C4-2B (cell line): ENCODE results near the gene CUEDC1.

Source experiments
- H3K27ac ChIP-seq: fragments of 450-650 bp; 2 replicates; pipeline ENCODE4 v1.5.1; 2017
- ZFX ChIP-seq: fragments of 450-650 bp; IDR thresholded peaks from 2 replicates; pipeline ENCODE4 v1.6.1; 2017
- TF ChIP-seq, protein P1 (sequence below): fragments of 450-650 bp; conservative IDR thresholded peaks from 2 replicates; pipeline ENCODE4 v1.5.1; 2017; ENCODE audit warnings: mild to moderate bottlenecking

Gene CUEDC1

DNA sequence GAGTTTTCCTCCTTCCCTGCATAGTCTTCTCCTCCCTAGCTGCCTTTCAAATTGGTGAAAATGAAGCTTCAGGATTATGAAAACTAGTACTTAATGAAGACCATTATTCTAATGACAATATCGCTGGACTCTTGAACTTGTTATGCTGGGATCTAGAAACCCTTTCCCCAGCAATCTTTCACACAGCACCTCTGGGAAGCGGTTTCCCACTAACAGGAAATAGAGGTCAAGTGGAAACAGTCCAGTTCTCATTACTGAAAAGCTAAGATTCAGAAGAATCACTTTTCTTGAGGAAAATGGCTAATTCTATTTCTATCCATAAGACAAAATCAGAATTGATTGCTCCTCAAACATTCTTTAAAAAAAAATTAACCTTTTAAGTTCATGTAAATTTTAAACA lies 34.8 kb upstream of the CUEDC1 start:
- no peak overlapping the region for H3K27ac ChIP-seq
- TF ChIP-seq, protein P1, sequence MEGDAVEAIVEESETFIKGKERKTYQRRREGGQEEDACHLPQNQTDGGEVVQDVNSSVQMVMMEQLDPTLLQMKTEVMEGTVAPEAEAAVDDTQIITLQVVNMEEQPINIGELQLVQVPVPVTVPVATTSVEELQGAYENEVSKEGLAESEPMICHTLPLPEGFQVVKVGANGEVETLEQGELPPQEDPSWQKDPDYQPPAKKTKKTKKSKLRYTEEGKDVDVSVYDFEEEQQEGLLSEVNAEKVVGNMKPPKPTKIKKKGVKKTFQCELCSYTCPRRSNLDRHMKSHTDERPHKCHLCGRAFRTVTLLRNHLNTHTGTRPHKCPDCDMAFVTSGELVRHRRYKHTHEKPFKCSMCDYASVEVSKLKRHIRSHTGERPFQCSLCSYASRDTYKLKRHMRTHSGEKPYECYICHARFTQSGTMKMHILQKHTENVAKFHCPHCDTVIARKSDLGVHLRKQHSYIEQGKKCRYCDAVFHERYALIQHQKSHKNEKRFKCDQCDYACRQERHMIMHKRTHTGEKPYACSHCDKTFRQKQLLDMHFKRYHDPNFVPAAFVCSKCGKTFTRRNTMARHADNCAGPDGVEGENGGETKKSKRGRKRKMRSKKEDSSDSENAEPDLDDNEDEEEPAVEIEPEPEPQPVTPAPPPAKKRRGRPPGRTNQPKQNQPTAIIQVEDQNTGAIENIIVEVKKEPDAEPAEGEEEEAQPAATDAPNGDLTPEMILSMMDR, result no peak
- TF ChIP-seq ZFX, result no peak

DNA sequence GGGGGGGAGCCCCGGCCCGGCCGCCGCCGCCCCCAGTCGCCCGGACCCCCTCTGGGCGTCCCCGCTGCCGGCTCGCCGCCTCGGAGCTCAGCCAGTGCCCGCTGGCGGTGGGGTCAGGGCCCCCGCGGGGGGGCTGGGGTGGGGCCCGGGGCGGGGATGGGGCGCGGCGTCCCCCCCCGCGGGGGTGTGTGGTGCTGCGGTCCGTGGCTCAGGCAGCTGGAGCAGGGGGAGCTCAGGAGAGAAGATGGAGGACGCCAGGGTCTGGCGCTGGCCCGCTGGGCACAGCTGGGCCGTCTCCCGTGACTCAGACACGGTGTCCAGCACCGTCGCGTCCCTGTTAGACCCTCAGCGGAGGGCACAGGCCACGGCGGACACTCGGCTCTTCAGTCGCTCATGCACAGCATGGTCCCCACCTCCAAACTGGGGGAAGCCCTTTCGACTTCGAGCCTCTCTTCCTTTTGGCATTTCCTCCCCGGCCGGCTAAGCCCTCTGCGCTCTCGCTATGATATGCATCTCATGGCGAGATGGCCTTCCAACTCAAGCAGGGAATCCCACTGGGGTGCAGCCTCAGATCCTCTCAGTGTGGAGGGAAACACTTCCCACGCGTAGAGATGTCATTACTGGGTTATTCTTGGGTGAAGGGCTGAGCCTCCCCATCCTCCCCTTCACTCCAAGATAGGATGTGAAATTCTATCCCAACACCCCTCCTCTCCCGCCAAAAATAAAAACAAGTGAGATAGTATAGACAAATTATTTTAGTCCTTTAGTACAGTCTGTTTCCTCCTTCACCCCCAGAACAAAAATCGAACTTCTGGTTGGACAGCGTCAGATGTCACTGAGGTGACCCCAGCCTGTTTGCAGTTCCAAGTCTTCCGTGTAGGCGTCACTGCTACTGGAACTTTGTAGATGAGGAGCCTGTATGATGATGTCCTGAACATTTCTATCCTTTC lies 33.4 kb upstream of the CUEDC1 start:
- peak overlapping the region; percentile 90 for H3K27ac ChIP-seq
- no peak for TF ChIP-seq ZFX
- TF ChIP-seq, protein P1, result peak; percentile 21

DNA sequence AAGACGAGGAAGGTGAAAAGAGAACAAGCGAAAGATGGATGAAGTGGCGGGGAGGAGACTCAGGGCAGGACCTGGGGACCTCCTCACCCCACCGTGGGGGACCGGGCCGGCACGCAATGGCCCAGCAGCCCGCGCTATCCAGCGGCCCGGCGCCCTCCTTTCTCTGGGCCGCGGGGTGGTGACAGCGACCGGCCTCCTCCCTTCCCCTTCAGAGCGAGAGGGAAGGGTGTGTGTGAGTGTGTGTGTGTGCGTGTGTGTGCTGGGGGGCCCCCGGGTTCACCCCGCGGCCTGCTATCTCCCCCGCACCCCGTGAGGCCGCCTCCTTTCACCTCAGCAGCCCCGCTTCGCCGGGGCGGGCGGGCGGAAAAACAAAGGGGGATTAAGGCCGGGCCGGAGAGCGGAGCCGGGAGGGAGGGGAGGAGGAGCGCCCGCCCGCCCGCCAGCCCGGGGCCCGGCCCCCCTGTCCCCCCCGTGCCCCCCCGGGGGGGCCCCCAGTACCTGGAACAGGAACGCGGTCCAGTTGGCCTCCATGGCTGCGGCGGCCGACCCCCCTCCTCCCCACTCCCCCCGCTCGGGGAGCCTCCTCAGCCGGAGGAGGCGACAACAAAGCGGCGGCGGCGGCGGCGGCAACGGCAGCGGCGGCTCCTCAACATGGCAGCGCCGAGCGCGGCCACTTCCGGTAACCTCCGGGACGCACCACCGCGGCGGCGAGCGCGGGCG lies 32.5 kb upstream of the CUEDC1 start, which contains the start of gene VEZF1:
Gene VEZF1, minus strand, starts transcription at position 674 of the 720 bp plus-strand sequence. Its CDS starts 143 bp downstream, at position 531.
- peak; percentile 77 for TF ChIP-seq ZFX
- TF ChIP-seq, protein P1, result no peak
- H3K27ac ChIP-seq, result peak within 1 kb of the TSS; percentile 90

DNA sequence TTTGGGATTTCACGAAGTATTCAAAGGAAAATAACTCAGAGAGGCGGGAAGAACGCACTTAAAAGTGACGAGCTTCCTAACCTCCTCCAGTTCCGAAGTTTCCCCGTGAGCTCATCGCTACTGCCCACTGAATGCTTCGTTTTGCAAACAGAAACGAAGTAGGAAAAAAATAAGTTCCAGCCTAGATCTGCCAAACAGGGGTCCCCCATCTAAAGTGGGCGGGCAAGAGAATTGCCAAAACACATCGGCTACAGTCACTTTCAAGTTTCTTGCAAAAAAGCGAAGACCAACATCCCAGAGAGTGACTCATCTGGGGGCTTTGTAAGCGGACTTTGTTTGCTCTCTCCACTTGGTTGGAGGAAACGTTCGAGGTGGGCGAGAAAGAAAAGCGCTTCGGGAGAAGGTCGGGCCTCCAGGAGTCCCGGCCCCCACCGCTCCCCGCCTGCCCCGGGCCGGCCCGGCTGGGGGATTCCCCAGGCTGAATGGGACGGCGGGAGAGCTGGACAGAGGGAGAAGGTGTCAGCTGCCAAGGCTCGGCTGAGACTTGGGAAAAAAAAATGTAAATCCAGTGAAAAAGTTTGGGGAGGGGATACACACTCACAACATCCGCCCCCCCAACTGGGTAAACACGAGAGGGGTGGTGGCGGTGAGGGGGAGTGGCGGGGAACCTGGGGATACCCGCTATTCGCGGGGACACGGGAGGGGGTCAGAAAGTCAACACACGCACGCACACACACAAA lies 31.8 kb upstream of the CUEDC1 start:
- H3K27ac ChIP-seq, result peak overlapping the region; percentile 90
- TF ChIP-seq, protein P1, result no peak
- no peak for TF ChIP-seq ZFX

DNA sequence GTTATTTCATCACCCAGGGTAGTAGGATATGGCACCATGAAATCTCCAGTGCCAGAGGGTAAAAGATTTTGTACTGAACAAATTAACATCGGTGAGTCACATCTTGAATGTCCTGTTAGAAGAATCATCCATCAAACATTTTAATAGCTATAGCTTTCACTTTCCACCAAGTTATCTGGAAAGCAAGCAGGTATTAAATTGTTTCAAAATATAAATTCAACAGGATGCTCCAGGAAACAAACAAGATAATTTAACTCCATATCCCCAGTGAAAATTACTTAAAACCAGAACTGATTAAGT lies 30.4 kb upstream of the CUEDC1 start:
- TF ChIP-seq ZFX, result no peak
- TF ChIP-seq, protein P1, result no peak
- no peak overlapping the region for H3K27ac ChIP-seq

DNA sequence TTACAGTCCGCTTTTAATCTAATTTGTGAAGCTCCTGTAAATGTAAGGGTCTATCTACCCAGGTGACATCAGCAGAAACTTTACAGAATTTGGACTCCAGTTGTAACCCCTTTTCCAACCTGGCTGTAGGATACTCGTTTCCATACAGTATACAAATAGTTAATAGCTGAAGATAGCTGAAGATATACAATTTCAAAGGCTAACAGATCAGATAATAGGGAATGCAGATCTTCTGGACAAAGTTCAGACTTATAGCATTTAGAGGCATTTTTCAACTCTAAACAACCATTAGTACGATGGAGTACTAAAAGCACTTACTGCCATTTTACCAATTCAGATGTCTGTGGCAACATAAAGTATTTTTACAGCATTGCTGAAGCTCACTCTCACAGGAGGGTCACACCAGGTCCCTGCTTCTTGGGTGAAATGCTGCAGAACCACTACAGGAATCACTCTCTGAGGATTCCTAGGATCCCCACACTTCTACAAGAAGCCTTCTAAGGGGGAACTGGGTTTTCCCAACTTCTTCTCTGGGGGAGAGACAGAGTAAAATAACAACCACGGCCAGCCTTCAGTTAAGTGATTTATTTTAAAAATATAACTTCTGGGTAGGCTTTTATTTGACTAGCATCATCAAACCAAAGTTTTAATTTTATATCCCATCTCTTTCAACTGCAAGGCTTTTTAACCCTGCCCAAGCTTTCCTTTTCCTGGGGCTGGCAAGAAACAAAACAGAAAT lies 29.9 kb upstream of the CUEDC1 start:
- H3K27ac ChIP-seq, result no peak overlapping the region
- TF ChIP-seq, protein P1, result no peak
- TF ChIP-seq ZFX, result no peak
